Activated effector memory CD4-positive, alpha-beta T cell treated with anti-CD3 and anti-CD28 coated beads, Interleukin-2, amount 50 U/mL, for 16 hours (primary cell): ENCODE results near the gene SLC39A9.
"Not testable (repeated sequence)": the region's sequence is repeated elsewhere in the genome, so short reads cannot be mapped to it uniquely, and the experiment has no call there.

Experiments used
- DNase-seq: peaks from one replicate; pipeline ENCODE4 v3.0.0-alpha.2; 2020

SLC39A9 gene

GRCh38 chr14:69370061-69370460 lies 28.4 kb upstream of the SLC39A9 start:
- DNase-seq, result no peak

- no peak for DNase-seq
These were observed 26.3 kb upstream of the SLC39A9 start for GRCh38 chr14:69372146-69372545.

- no peak for DNase-seq
These were observed 25.4 kb upstream of the SLC39A9 start for GRCh38 chr14:69373104-69373503.

GRCh38 chr14:69374235-69374634 lies 24.3 kb upstream of the SLC39A9 start:
- no peak for DNase-seq

- no peak for DNase-seq
These were observed 23.3 kb upstream of the SLC39A9 start for GRCh38 chr14:69375182-69375581.

GRCh38 chr14:69375722-69376121 lies 22.8 kb upstream of the SLC39A9 start:
- no peak for DNase-seq

GRCh38 chr14:69376439-69376838 lies 22.1 kb upstream of the SLC39A9 start:
- no peak for DNase-seq

GRCh38 chr14:69378274-69378673 lies 20.2 kb upstream of the SLC39A9 start:
- no peak for DNase-seq

- DNase-seq, result no peak
These were observed 11.2 kb upstream of the SLC39A9 start for GRCh38 chr14:69387311-69387710.

- not testable (repeated sequence) for DNase-seq
These were observed 7.1 kb upstream of the SLC39A9 start for GRCh38 chr14:69391400-69391799.

- no peak for DNase-seq
These were observed 6.0 kb upstream of the SLC39A9 start for GRCh38 chr14:69392481-69392880.

GRCh38 chr14:69395929-69396328 lies 2.6 kb upstream of the SLC39A9 start:
- no peak for DNase-seq

GRCh38 chr14:69398818-69399210 lies 322 bp downstream of the SLC39A9 start:
- no peak for DNase-seq

GRCh38 chr14:69399750-69400149 lies 1.3 kb downstream of the SLC39A9 start:
- no peak for DNase-seq

GRCh38 chr14:69400154-69400553 lies 1.7 kb downstream of the SLC39A9 start:
- no peak for DNase-seq

- no peak for DNase-seq
These were observed 3.3 kb downstream of the SLC39A9 start for GRCh38 chr14:69401841-69402240.

GRCh38 chr14:69404478-69404877 lies 6.0 kb downstream of the SLC39A9 start:
- no peak for DNase-seq

- DNase-seq, result no peak
These were observed 6.4 kb downstream of the SLC39A9 start for GRCh38 chr14:69404883-69405282.

GRCh38 chr14:69405762-69406161 lies 7.3 kb downstream of the SLC39A9 start:
- no peak for DNase-seq

GRCh38 chr14:69408331-69408960 lies 10.0 kb downstream of the SLC39A9 start:
- no peak for DNase-seq

- DNase-seq, result no peak
These were observed 15.0 kb downstream of the SLC39A9 start for GRCh38 chr14:69413483-69413882.

- not testable (repeated sequence) for DNase-seq
These were observed 17.6 kb downstream of the SLC39A9 start for GRCh38 chr14:69416087-69416486.

GRCh38 chr14:69423279-69423678 lies 24.8 kb downstream of the SLC39A9 start:
- DNase-seq, result no peak

- DNase-seq, result no peak
These were observed 25.8 kb downstream of the SLC39A9 start for GRCh38 chr14:69424149-69424923.

- no peak for DNase-seq
These were observed 29.1 kb downstream of the SLC39A9 start for GRCh38 chr14:69427596-69427995.
